HEK293T (cell line): Measurements from ENCODE around the gene OLFM2.

Experiments used
- BHLHE40 ChIP-seq: fragments of 450-650 bp; IDR thresholded peaks from 2 replicates; pipeline ENCODE4 v1.6.1; 2016; ENCODE audit warnings: mild to moderate bottlenecking, moderate library complexity, borderline replicate concordance
- SUZ12 ChIP-seq: fragments of 450-650 bp; IDR thresholded peaks from 2 replicates; pipeline ENCODE4 v1.6.1; 2016; ENCODE audit warnings: mild to moderate bottlenecking

- TF ChIP-seq BHLHE40 (no peak), SUZ12 (no peak)
These were observed 27.1 kb downstream of the OLFM2 start for GRCh38 chr19:9909251-9909650.
